IPS-18c (cell line): Measurements from ENCODE around the gene CST8.

Experiments
- H3K4me3 ChIP-seq: 2 replicates; pipeline ENCODE4 v1.7.0; 2013; ENCODE audit warnings: low read depth, mild to moderate bottlenecking, low read length, moderate library complexity; ENCODE audit not compliant: insufficient read depth
- H3K9me3 ChIP-seq: one replicate; pipeline ENCODE4 v1.6.1; 2013; ENCODE audit warnings: mild to moderate bottlenecking, low read length, moderate library complexity; ENCODE audit not compliant: control insufficient read depth, insufficient read depth

The CST8 gene

GRCh38 chr20:23536328-23536974 is 45.5 kb downstream of the CST8 start:
- Histone ChIP-seq H3K9me3 (no peaks in the 10 kb centered on the region), H3K4me3 (no peak overlapping the region)

DNA sequence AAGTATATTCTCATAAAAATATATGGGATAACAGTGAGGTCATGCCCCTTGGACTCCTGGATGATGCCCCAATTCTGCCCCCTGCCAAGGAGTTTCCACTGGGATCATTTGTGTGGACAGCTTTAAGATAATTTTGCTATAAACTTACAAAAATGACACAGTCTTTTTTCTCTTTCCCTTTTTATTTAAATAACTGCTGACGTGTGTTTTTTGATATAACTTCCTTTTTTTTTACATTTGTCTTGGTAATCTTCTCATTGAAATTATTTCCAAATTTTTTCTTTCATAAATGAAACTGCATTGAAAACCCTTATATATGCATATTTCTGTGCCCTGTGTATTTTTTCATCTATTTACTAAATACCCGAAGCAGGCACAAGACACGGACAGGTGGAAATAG is 46.1 kb downstream of the CST8 start:
- Histone ChIP-seq H3K4me3 (no peak overlapping the region), H3K9me3 (no peaks in the 10 kb centered on the region)

DNA sequence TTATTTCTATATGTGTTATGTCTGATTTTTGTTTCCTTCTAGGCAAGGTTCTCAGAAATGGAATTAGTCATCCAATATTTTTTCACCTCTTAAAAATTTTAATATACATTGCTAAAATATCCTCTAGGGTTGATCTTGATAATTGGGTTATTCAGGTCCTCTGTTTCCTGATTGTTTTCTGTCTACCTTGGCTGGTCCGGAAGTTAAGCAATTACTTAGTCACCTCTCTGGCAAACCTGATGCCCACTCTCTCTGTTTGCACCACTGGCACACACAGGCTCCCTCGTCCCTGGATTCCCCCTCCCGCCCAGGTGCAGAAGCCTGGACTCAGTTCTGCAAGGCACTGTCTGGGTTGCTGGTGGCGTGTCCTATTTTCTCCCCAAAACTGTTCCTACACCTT is 49.7 kb downstream of the CST8 start:
- Histone ChIP-seq H3K9me3 (no peaks in the 10 kb centered on the region), H3K4me3 (no peak overlapping the region)

DNA sequence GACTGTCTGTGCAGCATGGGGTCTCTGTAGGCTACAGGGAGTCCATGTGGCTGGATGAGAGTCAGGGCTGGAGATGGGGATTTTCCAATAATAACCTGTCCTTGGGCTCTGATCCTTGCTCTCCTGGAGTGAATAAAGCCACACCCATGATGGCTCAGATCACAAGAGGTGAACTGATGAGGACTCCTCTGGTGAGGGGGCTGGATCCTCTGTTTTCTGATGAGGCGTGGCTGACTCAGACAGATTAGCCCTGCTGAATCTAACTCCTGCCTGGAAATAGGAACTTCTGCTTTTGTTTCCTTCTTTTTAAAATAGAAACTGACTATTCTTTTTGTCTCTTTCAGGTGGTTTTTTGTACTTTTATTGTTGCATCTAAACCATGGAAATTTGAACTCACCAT is 50.4 kb downstream of the CST8 start:
- Histone ChIP-seq H3K4me3 (no peak overlapping the region), H3K9me3 (no peaks in the 10 kb centered on the region)

DNA sequence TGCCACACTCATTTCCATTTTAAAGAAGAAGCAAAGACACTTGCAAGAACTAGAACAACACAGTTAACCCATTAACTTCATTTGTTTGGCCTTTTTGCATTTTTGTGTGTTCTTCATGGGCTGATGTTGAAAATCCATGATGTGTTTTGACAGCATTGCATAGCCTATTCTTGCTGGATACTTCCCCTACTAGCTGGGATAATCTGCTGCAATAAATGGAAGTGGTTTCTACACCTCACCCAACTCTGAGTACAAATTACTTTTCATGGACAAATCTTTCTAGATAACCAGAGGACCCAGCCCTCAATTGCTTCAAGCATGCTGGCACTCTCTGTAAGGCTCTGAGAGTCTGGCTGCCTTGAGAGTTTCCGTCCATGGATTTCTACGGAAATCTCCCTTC is 50.9 kb downstream of the CST8 start:
- no peaks in the 10 kb centered on the region for H3K9me3 ChIP-seq

GRCh38 chr20:23542801-23543200 is 51.9 kb downstream of the CST8 start:
- H3K4me3 ChIP-seq: no peak overlapping the region
- no peaks in the 10 kb centered on the region for H3K9me3 ChIP-seq

More for the DNA sequence above, 50.9 kb downstream of the CST8 start:
- no peak overlapping the region for H3K4me3 ChIP-seq

- no peak overlapping the region for H3K4me3 ChIP-seq
Measured at GRCh38 chr20:23544133-23544532, 53.2 kb downstream of the CST8 start.

More at GRCh38 chr20:23544133-23544532, 53.2 kb downstream of the CST8 start:
- H3K9me3 ChIP-seq: no peaks in the 10 kb centered on the region
